ENCODE results near the gene CD84. TPM values are rescaled to one million over a fixed set of nuclear protein-coding genes. Genes with fewer than 3 reads are reported as not detected.
A peak's percentile ranks its signal among the peaks of the same experiment; 100 is the strongest.

CD84 gene
- total and polyA plus RNA-seq, 2 donors (not counting 1 experiment from before 2014, with no cell fraction given): 19.8 to 63.9 TPM

DNA sequence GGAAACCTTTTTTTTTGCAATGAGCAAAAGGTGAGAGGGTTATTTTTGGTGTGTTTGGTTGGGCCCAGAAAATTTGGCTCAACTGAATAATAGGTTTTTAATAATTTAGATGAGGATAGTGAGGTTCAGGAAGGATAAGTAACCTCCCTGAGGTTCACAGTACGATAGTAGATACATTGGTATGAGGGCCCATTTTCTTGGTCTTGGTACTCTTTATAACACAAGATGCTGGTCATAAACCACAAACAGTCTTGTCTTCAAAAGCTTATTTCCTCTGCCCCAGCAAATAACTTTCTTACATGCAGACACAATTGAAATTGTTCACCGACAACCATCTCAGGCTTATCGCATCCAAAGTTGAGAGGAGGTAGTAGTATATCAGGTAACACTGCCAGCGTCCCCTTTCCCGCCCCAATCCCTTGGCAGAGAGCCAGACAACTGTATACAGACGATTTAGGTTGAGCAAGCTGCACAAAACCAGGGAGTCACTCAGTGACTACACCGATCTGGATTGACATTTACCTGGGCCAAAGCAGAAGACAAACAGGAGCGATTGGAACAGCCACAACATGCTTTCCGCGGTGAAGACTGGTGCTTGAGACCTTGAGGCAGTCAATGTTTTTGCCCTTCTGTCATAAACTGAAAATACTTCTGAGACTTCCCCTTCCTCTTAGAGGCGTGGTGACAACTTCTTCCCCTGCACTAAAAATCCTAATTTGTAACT lies 56.5 kb downstream of the CD84 start, which contains the start of gene SLAMF6:
Gene SLAMF6, minus strand, starts transcription at position 634 of the 724 bp plus-strand sequence. Its CDS starts 63 bp downstream, at position 571.
- 17% methylated on average over 8 of the region's 11 CpGs for WGBS (ENCODE audit: insufficient coverage)
- intact Hi-C loops (cut with micrococcal nuclease): loop anchor here (1.0 to 10.0 kb wide), 4 partner anchors 18 to 94 kb away; partner anchors contain the start of gene CD84
- Mint-ChIP-seq H3K9me3 (ENCODE audit: insufficient read depth) (peaks cover 7% of the 10 kb centered on the region), H3K4me1 (peaks cover 67% of the 10 kb centered on the region), H3K27me3 (no peaks in the 10 kb centered on the region), H3K27ac (peak within 1 kb of the TSS; percentile 99), H3K4me3 (peak within 1 kb of the TSS; percentile 99)
- peak within 1 kb of the TSS; percentile 81 for H3K4me2 ChIP-seq (replicated peaks; ENCODE audit: low read depth, low read length, poor library complexity, severe bottlenecking)
- CTCF ChIA-PET: interaction anchor here (0.6 to 3.4 kb wide), 17 partner anchors 12 to 94 kb away, joined by 3 to 20 read pairs (median 4); no protein-coding TSS in a partner anchor
- peak within 1 kb of the TSS; percentile 70 to 91 for H3K27ac ChIP-seq (ENCODE audit: low read length in 2 of 2)
- H3K79me2 ChIP-seq (ENCODE audit: control insufficient read depth, insufficient read depth, low read length): peaks cover 58% of the 10 kb centered on the region
- H4K20me1 ChIP-seq (ENCODE audit: control insufficient read depth, insufficient read depth, low read length, poor library complexity, severe bottlenecking): no peaks in the 10 kb centered on the region
- no peaks in the 10 kb centered on the region for H3K27me3 ChIP-seq (replicated peaks in 1 of 4; ENCODE audit: control extremely low read depth in 1 of 4, control insufficient read depth in 3 of 4, insufficient read depth in 4 of 4, low read length in 3 of 4)
- H3K9ac ChIP-seq (ENCODE audit: low read length): peak within 1 kb of the TSS; percentile 94
- peaks cover 37 to 41% of the 10 kb centered on the region in 2 donors for H3K4me1 ChIP-seq (ENCODE audit: control insufficient read depth in 2 of 2, insufficient read depth in 2 of 2, low read length in 2 of 2)
- DNase-seq (peak; percentile 69), ATAC-seq (ENCODE audit: low read depth) (peak; percentile 68)
- H3K9me3 ChIP-seq (ENCODE audit: control extremely low read depth in 1 of 3, control insufficient read depth in 2 of 3, insufficient read depth in 1 of 3, low read length in 2 of 3): peaks cover 0 to 4% (median 0%) of the 10 kb centered on the region in 3 donors
- POLR2A ChIA-PET: interaction anchor here (0.7 to 1.4 kb wide), 6 partner anchors 18 to 90 kb away, joined by 3 to 8 read pairs (median 4); no protein-coding TSS in a partner anchor
- peak within 1 kb of the TSS; percentile 82 for H2AFZ ChIP-seq (ENCODE audit: insufficient read depth, low read depth, low read length, poor library complexity, severe bottlenecking)
- H3K36me3 ChIP-seq (replicated peaks in 1 of 2; ENCODE audit: control extremely low read depth in 1 of 2, control insufficient read depth in 1 of 2, extremely low read depth in 1 of 2, insufficient read depth in 2 of 2, low read length in 1 of 2): peaks cover 0 to 12% of the 10 kb centered on the region in 2 experiments
- H3K4me3 ChIP-seq (ENCODE audit: control extremely low read depth in 1 of 5, extremely low read depth in 1 of 5, insufficient read depth in 1 of 5, low read depth in 2 of 5, low read length in 4 of 5): peak within 1 kb of the TSS; percentile 55 to 96 (median 67)
- TF ChIP-seq EZH2 (IDR thresholded peaks at IDR 0.05; ENCODE audit: borderline replicate concordance, insufficient read depth, low read depth, low read length, poor library complexity, severe bottlenecking): no peak
- TF ChIP-seq, protein P1, sequence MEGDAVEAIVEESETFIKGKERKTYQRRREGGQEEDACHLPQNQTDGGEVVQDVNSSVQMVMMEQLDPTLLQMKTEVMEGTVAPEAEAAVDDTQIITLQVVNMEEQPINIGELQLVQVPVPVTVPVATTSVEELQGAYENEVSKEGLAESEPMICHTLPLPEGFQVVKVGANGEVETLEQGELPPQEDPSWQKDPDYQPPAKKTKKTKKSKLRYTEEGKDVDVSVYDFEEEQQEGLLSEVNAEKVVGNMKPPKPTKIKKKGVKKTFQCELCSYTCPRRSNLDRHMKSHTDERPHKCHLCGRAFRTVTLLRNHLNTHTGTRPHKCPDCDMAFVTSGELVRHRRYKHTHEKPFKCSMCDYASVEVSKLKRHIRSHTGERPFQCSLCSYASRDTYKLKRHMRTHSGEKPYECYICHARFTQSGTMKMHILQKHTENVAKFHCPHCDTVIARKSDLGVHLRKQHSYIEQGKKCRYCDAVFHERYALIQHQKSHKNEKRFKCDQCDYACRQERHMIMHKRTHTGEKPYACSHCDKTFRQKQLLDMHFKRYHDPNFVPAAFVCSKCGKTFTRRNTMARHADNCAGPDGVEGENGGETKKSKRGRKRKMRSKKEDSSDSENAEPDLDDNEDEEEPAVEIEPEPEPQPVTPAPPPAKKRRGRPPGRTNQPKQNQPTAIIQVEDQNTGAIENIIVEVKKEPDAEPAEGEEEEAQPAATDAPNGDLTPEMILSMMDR (IDR thresholded peaks at IDR 0.05): no peak
